Panc1 (cell line): Measurements from ENCODE around the gene ENHO. TPM values are rescaled to one million over a fixed set of nuclear protein-coding genes. Genes with fewer than 3 reads are reported as not detected.

Source experiments
- ATAC-seq: fragments of 200-7000 bp; cut with Tn5 transposase; 2 replicates; pipeline ENCODE4 v1.9.1; 2020; ENCODE audit warnings: mild to moderate bottlenecking, moderate library complexity
- BruUV-seq: library from RNA; stranded (reverse); fragments of 400-500 nt; replicated peaks from 2 replicates; lab custom pipeline; 2021; lab: Mats Ljungman, UMichigan
- CTCF ChIA-PET: fragments of 300-600 bp; sonication (Branson Sonifier 250); formaldehyde crosslinking; loops from one replicate; lab custom pipeline; 2022; ENCODE audit warnings: antibody characterized with exemption; lab: Charles Lee
- POLR2A ChIA-PET: fragments of 300-600 bp; sonication (Branson Sonifier 250); formaldehyde crosslinking; loops from one replicate; lab custom pipeline; 2022; ENCODE audit warnings: antibody characterized with exemption; lab: Charles Lee
- DNase-seq: peaks from one replicate; pipeline ENCODE4 v3.0.0-alpha.2; 2010; ENCODE audit warnings: low read depth, low spot score
- H3K27ac ChIP-seq: 2 replicates; pipeline ENCODE4 v1.5.1; 2011; ENCODE audit warnings: mild to moderate bottlenecking, low read length, inconsistent platforms
- H3K27me3 ChIP-seq: fragments of 200-500 bp; sonication (Bioruptor generic); 2 replicates; pipeline ENCODE4 v1.6.0; 2014; ENCODE audit warnings: low read length, inconsistent platforms; ENCODE audit not compliant: control insufficient read depth, insufficient read depth
- H3K36me3 ChIP-seq: fragments of 200-500 bp; sonication (Bioruptor generic); 2 replicates; pipeline ENCODE4 v1.5.1; 2014; ENCODE audit warnings: inconsistent platforms, mild to moderate bottlenecking, low read length, moderate library complexity; ENCODE audit not compliant: control insufficient read depth, insufficient read depth
- H3K4me1 ChIP-seq: 2 replicates; pipeline ENCODE4 v1.5.1; 2011; ENCODE audit warnings: inconsistent platforms, mild to moderate bottlenecking, low read length, moderate library complexity; ENCODE audit not compliant: control insufficient read depth, insufficient read depth
- H3K4me3 ChIP-seq, 2 experiments: 2 replicates each; pipeline ENCODE4 v1.5.1; 2011 to 2012; ENCODE audit warnings: low read depth in 2 of 2, low read length in 2 of 2, mild to moderate bottlenecking in 2 of 2, inconsistent platforms in 1 of 2, moderate library complexity in 1 of 2
- H3K9me3 ChIP-seq: fragments of 200-500 bp; sonication (Bioruptor generic); 2 replicates; pipeline ENCODE4 v1.5.1; 2014; ENCODE audit warnings: low read depth, mild to moderate bottlenecking, inconsistent platforms, low read length, moderate library complexity; ENCODE audit not compliant: control insufficient read depth, insufficient read depth
- POLR2AphosphoS5 ChIP-seq: IDR thresholded peaks from 2 replicates; pipeline ENCODE4 v1.6.1; 2012; ENCODE audit warnings: mild to moderate bottlenecking, low read depth, low read length, moderate library complexity
- SIN3A ChIP-seq: IDR thresholded peaks from 2 replicates; pipeline ENCODE4 v1.6.1; 2012; ENCODE audit warnings: low read depth, mild to moderate bottlenecking, low read length, moderate library complexity, borderline replicate concordance; ENCODE audit not compliant: insufficient read depth
- TCF7L2 ChIP-seq: IDR thresholded peaks from 2 replicates; pipeline ENCODE4 v1.6.1; 2011; ENCODE audit warnings: mild to moderate bottlenecking, low read depth, low read length, inconsistent platforms
- in situ Hi-C: cut with HindIII; loops from 2 replicates; pipeline ENCODE4 v1.10.0; 2016; ENCODE audit warnings: low sequenced_read_pairs, low pct_unique_long_range_greater_than_20kb
- intact Hi-C: fragments of 100-400 bp; cut with micrococcal nuclease; formaldehyde crosslinking; loops from one replicate; pipeline ENCODE4 v1.10.0; 2022; ENCODE audit not compliant: unreplicated experiment
- total RNA-seq: library from RNA; stranded (reverse); gene quantifications from one replicate; pipeline ENCODE4 v1.2.1, GENCODE V29; 2021; ENCODE audit not compliant: unreplicated experiment
- TF ChIP-seq, protein P1 (sequence below): fragments of 450-650 bp; IDR thresholded peaks from 2 replicates; pipeline ENCODE4 v1.5.1; 2017; ENCODE audit warnings: mild to moderate bottlenecking
- TF ChIP-seq, protein P2 (sequence below), 2 experiments: IDR thresholded peaks; 2 replicates each; pipeline ENCODE4 v1.6.1; 2011 to 2012; ENCODE audit warnings: low read depth in 2 of 2, control low read depth in 1 of 2, low read length in 1 of 2, mild to moderate bottlenecking in 1 of 2, moderate library complexity in 1 of 2; ENCODE audit not compliant: insufficient read depth in 1 of 2

The ENHO gene
- total RNA-seq, 1 experiment from 2014 or later = 7.2 TPM

DNA sequence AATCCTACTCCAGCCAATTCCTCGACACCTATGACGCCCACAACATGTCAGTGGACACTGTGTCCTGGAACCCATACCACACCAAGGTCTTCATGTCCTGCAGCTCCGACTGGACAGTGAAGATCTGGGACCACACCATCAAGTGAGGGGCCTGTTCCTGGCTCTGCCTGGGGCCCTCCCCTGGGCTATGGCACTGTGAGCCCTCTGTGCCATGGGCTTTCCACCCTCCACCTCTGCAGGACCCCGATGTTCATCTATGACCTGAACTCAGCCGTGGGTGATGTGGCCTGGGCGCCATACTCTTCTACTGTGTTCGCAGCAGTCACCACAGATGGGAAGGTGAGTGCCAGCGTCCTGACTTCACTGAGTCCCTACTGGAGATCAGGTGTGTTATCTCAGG lies 8.4 kb downstream of the ENHO start:
- ChIA-PET CTCF (interaction anchor here (0.6 kb wide), 1 partner anchor 493 kb away, joined by 6 read pairs; no protein-coding TSS in a partner anchor), POLR2A (no interaction called here)
- Histone ChIP-seq H3K4me1 (no peaks in the 10 kb centered on the region), H3K9me3 (no peaks in the 10 kb centered on the region), H3K27ac (no peak overlapping the region), H3K27me3 (no peaks in the 10 kb centered on the region), H3K4me3 (no peak overlapping the region), H3K36me3 (no peaks in the 10 kb centered on the region)
- BruUV-seq = no TSS peak
- DNase-seq = no peak
- no peak for ATAC-seq
- intact Hi-C loops (no loop called here), in situ Hi-C loops (no loop called here)
- TF ChIP-seq POLR2AphosphoS5 (no peak), TCF7L2 (no peak), SIN3A (no peak)
- TF ChIP-seq, protein P1, sequence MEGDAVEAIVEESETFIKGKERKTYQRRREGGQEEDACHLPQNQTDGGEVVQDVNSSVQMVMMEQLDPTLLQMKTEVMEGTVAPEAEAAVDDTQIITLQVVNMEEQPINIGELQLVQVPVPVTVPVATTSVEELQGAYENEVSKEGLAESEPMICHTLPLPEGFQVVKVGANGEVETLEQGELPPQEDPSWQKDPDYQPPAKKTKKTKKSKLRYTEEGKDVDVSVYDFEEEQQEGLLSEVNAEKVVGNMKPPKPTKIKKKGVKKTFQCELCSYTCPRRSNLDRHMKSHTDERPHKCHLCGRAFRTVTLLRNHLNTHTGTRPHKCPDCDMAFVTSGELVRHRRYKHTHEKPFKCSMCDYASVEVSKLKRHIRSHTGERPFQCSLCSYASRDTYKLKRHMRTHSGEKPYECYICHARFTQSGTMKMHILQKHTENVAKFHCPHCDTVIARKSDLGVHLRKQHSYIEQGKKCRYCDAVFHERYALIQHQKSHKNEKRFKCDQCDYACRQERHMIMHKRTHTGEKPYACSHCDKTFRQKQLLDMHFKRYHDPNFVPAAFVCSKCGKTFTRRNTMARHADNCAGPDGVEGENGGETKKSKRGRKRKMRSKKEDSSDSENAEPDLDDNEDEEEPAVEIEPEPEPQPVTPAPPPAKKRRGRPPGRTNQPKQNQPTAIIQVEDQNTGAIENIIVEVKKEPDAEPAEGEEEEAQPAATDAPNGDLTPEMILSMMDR = no peak
- TF ChIP-seq, protein P2, sequence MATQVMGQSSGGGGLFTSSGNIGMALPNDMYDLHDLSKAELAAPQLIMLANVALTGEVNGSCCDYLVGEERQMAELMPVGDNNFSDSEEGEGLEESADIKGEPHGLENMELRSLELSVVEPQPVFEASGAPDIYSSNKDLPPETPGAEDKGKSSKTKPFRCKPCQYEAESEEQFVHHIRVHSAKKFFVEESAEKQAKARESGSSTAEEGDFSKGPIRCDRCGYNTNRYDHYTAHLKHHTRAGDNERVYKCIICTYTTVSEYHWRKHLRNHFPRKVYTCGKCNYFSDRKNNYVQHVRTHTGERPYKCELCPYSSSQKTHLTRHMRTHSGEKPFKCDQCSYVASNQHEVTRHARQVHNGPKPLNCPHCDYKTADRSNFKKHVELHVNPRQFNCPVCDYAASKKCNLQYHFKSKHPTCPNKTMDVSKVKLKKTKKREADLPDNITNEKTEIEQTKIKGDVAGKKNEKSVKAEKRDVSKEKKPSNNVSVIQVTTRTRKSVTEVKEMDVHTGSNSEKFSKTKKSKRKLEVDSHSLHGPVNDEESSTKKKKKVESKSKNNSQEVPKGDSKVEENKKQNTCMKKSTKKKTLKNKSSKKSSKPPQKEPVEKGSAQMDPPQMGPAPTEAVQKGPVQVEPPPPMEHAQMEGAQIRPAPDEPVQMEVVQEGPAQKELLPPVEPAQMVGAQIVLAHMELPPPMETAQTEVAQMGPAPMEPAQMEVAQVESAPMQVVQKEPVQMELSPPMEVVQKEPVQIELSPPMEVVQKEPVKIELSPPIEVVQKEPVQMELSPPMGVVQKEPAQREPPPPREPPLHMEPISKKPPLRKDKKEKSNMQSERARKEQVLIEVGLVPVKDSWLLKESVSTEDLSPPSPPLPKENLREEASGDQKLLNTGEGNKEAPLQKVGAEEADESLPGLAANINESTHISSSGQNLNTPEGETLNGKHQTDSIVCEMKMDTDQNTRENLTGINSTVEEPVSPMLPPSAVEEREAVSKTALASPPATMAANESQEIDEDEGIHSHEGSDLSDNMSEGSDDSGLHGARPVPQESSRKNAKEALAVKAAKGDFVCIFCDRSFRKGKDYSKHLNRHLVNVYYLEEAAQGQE (IDR thresholded peaks at IDR 0.05; ENCODE audit: insufficient read depth in 1 of 2, low read depth in 2 of 2, low read length in 1 of 2) = no peak

DNA sequence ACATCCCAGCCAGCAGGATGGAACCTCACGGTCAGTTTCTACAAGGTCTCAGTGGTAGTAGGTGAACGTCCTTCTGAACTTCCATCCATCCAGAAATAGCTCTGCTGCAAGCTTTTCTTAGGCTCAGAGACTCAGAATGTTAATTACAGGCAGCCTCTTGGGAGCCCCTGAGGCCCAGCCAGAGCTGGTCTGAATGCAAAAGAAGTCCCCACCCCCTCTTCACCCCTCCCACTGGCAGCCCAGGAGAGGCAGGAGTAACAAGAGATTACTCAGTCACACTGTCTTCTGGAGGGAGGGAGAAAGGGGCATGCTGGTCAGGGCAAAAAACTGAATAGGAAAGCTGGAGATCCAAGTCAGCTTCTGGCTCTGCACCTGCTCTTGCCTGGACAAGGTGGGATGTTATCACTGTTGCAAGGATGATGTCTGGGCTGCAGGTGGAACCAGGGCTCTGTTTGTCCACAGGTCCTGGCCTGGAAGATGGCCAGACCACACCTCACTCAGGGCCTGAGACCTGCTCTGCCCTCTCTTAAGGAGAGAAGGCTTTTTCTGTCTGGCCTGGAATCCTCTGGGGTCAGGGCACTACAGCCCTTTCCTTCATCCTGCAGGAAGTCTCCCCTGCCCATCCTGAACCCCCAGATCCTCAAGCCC lies 9.1 kb downstream of the ENHO start:
- Histone ChIP-seq H3K9me3 (no peaks in the 10 kb centered on the region), H3K4me3 (no peak overlapping the region), H3K27ac (no peak overlapping the region), H3K36me3 (no peaks in the 10 kb centered on the region), H3K27me3 (no peaks in the 10 kb centered on the region), H3K4me1 (no peaks in the 10 kb centered on the region)
- DNase-seq (no peak), ATAC-seq (no peak)
- intact Hi-C loops = no loop called here
- ChIA-PET POLR2A (no interaction called here), CTCF (interaction anchor here (0.6 to 1.2 kb wide), 2 partner anchors 110 to 492 kb away, joined by 3 to 6 read pairs; no protein-coding TSS in a partner anchor)
- no TSS peak for BruUV-seq
- in situ Hi-C loops = no loop called here
- TF ChIP-seq, protein P2 (IDR thresholded peaks at IDR 0.05; ENCODE audit: insufficient read depth in 1 of 2, low read depth in 2 of 2, low read length in 1 of 2) = no peak
- no peak for TF ChIP-seq SIN3A
- TF ChIP-seq, protein P1 = no peak
- no peak for TF ChIP-seq POLR2AphosphoS5
- TF ChIP-seq TCF7L2 = no peak
